ENCODE results near the gene TXNIP. TPM values are rescaled to one million over a fixed set of nuclear protein-coding genes. Genes with fewer than 3 reads are reported as not detected.
A peak's percentile ranks its signal among the peaks of the same experiment; 100 is the strongest.

The TXNIP gene
- total and polyA plus RNA-seq, 8 donors: 280 to 539 (median 379) TPM

DNA sequence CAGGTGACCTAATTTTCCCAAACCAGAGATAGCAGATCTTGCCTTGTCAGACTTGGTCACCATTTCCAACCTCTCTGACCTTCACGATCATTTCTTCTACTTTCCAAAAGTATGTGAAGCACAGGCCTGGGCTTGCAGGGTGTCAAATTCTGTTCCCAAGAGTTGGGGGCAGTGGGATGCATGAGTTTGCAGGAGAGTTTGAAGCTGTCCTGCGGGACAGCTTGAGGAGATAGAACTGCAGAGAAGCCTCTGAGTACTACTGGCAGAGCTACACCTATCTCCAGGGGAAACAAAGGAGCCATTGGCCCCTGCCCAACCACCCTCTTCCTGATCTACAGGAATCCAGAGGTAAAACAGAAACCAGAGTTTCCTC is 11.3 kb downstream of the TXNIP start:
- DNase-seq: peak in 1 of 4 donors; percentile 32
- Histone ChIP-seq H3K4me3 (peak overlapping the region in 1 of 2 donors; percentile 20), H3K4me1 (peaks cover 24 to 99% of the 10 kb centered on the region in 2 donors), H3K36me3 (no peaks in the 10 kb centered on the region), H3K27ac (peak overlapping the region; percentile 78 to 100), H3K27me3 (no peaks in the 10 kb centered on the region), H3K9me3 (no peaks in the 10 kb centered on the region)
- intact Hi-C loops (cut with DNase I): no loop called here
- peak; percentile 3 for ATAC-seq
- TF ChIP-seq, protein P1, sequence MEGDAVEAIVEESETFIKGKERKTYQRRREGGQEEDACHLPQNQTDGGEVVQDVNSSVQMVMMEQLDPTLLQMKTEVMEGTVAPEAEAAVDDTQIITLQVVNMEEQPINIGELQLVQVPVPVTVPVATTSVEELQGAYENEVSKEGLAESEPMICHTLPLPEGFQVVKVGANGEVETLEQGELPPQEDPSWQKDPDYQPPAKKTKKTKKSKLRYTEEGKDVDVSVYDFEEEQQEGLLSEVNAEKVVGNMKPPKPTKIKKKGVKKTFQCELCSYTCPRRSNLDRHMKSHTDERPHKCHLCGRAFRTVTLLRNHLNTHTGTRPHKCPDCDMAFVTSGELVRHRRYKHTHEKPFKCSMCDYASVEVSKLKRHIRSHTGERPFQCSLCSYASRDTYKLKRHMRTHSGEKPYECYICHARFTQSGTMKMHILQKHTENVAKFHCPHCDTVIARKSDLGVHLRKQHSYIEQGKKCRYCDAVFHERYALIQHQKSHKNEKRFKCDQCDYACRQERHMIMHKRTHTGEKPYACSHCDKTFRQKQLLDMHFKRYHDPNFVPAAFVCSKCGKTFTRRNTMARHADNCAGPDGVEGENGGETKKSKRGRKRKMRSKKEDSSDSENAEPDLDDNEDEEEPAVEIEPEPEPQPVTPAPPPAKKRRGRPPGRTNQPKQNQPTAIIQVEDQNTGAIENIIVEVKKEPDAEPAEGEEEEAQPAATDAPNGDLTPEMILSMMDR (IDR thresholded peaks at IDR 0.05): no peak

DNA sequence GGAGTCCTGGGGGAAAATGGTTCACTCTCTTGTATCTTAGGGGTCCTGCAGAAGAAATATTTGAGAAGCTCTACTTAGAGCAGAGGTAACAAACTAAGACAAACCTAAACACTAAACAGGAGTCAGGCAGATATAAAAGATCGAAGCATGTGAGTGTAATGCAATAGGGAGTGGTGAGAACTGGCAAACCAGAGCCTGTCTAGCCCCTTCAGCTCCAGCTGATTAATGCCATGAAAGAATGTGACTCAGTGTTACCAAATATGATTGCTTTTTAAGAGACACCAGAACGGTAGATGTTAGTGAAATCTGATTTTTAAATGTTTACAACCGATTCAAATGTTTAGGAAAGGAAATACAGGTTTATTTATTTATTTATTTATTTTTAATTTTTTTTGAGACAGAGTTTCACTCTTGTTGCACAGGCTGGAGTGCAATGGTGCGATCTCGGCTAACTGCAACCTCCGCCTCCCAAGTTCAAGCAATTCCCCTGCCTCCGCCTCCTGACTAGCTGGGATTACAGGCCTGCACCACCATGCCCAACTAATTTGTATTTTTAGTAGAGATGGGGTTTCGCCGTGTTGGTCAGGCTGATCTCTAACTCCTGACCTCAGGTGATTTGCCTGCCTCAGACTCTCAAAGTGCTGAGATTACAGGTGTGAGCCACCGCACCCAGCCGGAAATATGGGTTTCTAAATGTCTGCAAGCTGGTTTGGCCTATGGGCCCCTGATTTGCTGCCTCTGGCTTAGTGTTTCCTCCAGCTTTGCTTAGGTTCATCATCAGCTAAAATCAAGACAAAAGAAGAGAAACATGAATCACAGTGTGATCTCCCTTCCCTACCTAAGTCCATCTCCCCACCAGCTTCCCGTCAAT is 12.2 kb downstream of the TXNIP start:
- DNase-seq (peak in 1 of 4 donors; percentile 17), ATAC-seq (no peak)
- intact Hi-C loops (cut with DNase I): no loop called here
- TF ChIP-seq, protein P1 (IDR thresholded peaks at IDR 0.05): no peak
- H3K36me3 ChIP-seq: no peaks in the 10 kb centered on the region
- H3K9me3 ChIP-seq: no peaks in the 10 kb centered on the region
- H3K4me1 ChIP-seq: peaks cover 28 to 99% of the 10 kb centered on the region in 2 donors
- H3K27me3 ChIP-seq: no peaks in the 10 kb centered on the region
- H3K27ac ChIP-seq: peak overlapping the region in 1 of 2 donors; percentile 100
- H3K4me3 ChIP-seq: no peak overlapping the region

GRCh38 chr1:145983206-145983675 is 13.1 kb downstream of the TXNIP start:
- Histone ChIP-seq H3K27ac (peak overlapping the region; percentile 54 to 100), H3K9me3 (no peaks in the 10 kb centered on the region), H3K4me3 (no peak overlapping the region), H3K36me3 (no peaks in the 10 kb centered on the region), H3K27me3 (no peaks in the 10 kb centered on the region), H3K4me1 (peaks cover 38 to 100% of the 10 kb centered on the region in 2 donors)
- DNase-seq (peak in 1 of 4 donors; percentile 26), ATAC-seq (no peak)
- intact Hi-C loops (cut with DNase I): no loop called here
- TF ChIP-seq, protein P1 (IDR thresholded peaks at IDR 0.05): no peak

- peaks cover 45 to 100% of the 10 kb centered on the region in 2 donors for H3K4me1 ChIP-seq
- ATAC-seq (no peak), DNase-seq (peak in 1 of 4 donors; percentile 9)
- no peaks in the 10 kb centered on the region for H3K36me3 ChIP-seq
- peak overlapping the region; percentile 54 to 100 for H3K27ac ChIP-seq
- intact Hi-C loops (cut with DNase I): no loop called here
- H3K9me3 ChIP-seq: no peaks in the 10 kb centered on the region
- TF ChIP-seq, protein P1 (IDR thresholded peaks at IDR 0.05): no peak
- no peak overlapping the region for H3K4me3 ChIP-seq
- no peaks in the 10 kb centered on the region for H3K27me3 ChIP-seq
These were observed 14.2 kb downstream of the TXNIP start for GRCh38 chr1:145982010-145982723.
